Spleen (tissue), 11 donors: Measurements from ENCODE around the gene GLP1R. TPM values are rescaled to one million over a fixed set of nuclear protein-coding genes. Genes with fewer than 3 reads are reported as not detected.

ENCODE experiments used
- DNase-seq: peaks from one replicate; pipeline ENCODE4 v3.0.0-alpha.2; 2020
- H3K27ac ChIP-seq, 8 donors: fragments of 200-600 bp; sonication (generic) in 7 of 8; 1 replicate in 4 of 8; 2 replicates in 4 of 8; pipeline versions ENCODE4 v1.5.0 to v1.8.0; 2016 to 2021; ENCODE audit warnings: inconsistent platforms in 4 of 8, mild to moderate bottlenecking in 4 of 8, moderate library complexity in 1 of 8
- H3K27me3 ChIP-seq, 7 donors: fragments of 200-600 bp; sonication (generic) in 6 of 7; replicated peaks in 1 of 7; 1 replicate in 4 of 7; 2 replicates in 3 of 7; pipeline versions ENCODE4 v1.5.0 to v1.8.0; 2016 to 2021; ENCODE audit warnings: inconsistent platforms in 3 of 7, mild to moderate bottlenecking in 1 of 7
- H3K36me3 ChIP-seq, 6 donors: fragments of 200-600 bp; sonication (generic) in 5 of 6; 1 replicate in 4 of 6; 2 replicates in 2 of 6; pipeline versions ENCODE4 v1.5.0 to v1.8.0; 2016 to 2021; ENCODE audit warnings: inconsistent platforms in 2 of 6
- H3K4me1 ChIP-seq, 6 donors: fragments of 200-600 bp; sonication (generic) in 5 of 6; 1 replicate in 3 of 6; 2 replicates in 3 of 6; pipeline versions ENCODE4 v1.5.0 to v1.8.0; 2016 to 2021; ENCODE audit warnings: inconsistent platforms in 3 of 6
- H3K4me3 ChIP-seq, 8 donors: fragments of 200-600 bp; sonication (generic) in 7 of 8; 1 replicate in 4 of 8; 2 replicates in 4 of 8; pipeline versions ENCODE4 v1.5.0 to v1.8.0; 2016 to 2021; ENCODE audit warnings: inconsistent platforms in 4 of 8, mild to moderate bottlenecking in 4 of 8, moderate library complexity in 2 of 8
- H3K9me3 ChIP-seq, 8 donors: fragments of 200-600 bp; sonication (generic) in 7 of 8; 1 replicate in 4 of 8; 2 replicates in 4 of 8; pipeline versions ENCODE4 v1.5.0 to v1.8.0; 2016 to 2021; ENCODE audit warnings: inconsistent platforms in 4 of 8
- CTCF ChIP-seq, 11 experiments: fragments of 200-600 bp in 7 of 11; fragments of 450-650 bp in 4 of 11; sonication (generic) in 4 of 11; IDR thresholded peaks in 8 of 11; conservative IDR thresholded peaks in 3 of 11; 1 replicate in 7 of 11; 2 replicates in 4 of 11; pipeline versions ENCODE4 v1.4.0 to v1.8.0; 2016 to 2021; ENCODE audit warnings: antibody characterized with exemption in 11 of 11, inconsistent platforms in 4 of 11, mild to moderate bottlenecking in 1 of 11
- POLR2A ChIP-seq, 3 donors: fragments of 450-650 bp; IDR thresholded peaks; one replicate each; pipeline ENCODE4 v1.5.1; 2017; ENCODE audit warnings: antibody characterized with exemption in 3 of 3, mild to moderate bottlenecking in 1 of 3
- POLR2AphosphoS5 ChIP-seq, 3 donors: sonication (generic); formaldehyde crosslinking; IDR thresholded peaks; one replicate each; pipeline ENCODE4 v1.5.1; 2017; ENCODE audit warnings: antibody characterized with exemption in 3 of 3
- WGBS, 5 donors: extraction: QIAGEN DNeasy Blood & Tissue Kit in 3 of 5; methylation state at CpG; one replicate each; pipeline versions ENCODE4 v1.1.5 to v1.1.7; 2013 to 2018; 5-methylcytosine and 5-hydroxymethylcytosine counted together
- intact Hi-C: fragments of 100-400 bp; cut with DNase I; formaldehyde crosslinking; loops from one replicate; pipeline ENCODE4 v1.15.0; 2023; ENCODE audit warnings: low total_unique reads
- polyA plus RNA-seq, 3 donors: library from polyadenylated mRNA; stranded (reverse); fragments of 200-250 nt; gene quantifications; one replicate each; pipeline ENCODE4 v1.2.1, GENCODE V29; 2013
- total RNA-seq, 7 donors: library from RNA; depleted of rRNA in 3 of 7; stranded (reverse); fragments of >200 nt in 3 of 7; fragmentation: NEBNext Ultra II Directional in 4 of 7; extraction: Animal tissue kit (Norgen Biotek cat#: 25700) in 4 of 7; gene quantifications; one replicate each; pipeline versions ENCODE4 v1.1.0 to v1.2.1, GENCODE V29; 2016 to 2021
- donor health status: healthy with polysubstance abuse.
- donor health status: DM: no; HTN: no; CAD: no; lungs with moderate emphysema.
- donor health status: DM: no; HTN: no; CAD: no.
- donor health status: Bipolar disorder and iron deficiency.
- donor health status: healthy.
- donor health status: DM: no; HTN: no; CAD: no.
- donor health status: DM: yes; HTN: yes; CAD: no.

Gene GLP1R
- total and polyA plus RNA-seq, 10 donors, result 0.11 TPM; not detected in 9

GRCh38 chr6:39073471-39074355 lies 25.1 kb downstream of the GLP1R start:
- no peaks in the 10 kb centered on the region for H3K4me1 ChIP-seq
- peaks cover 0 to 5% (median 0%) of the 10 kb centered on the region in 7 donors for H3K27me3 ChIP-seq
- H3K36me3 ChIP-seq, result no peaks in the 10 kb centered on the region
- no peak overlapping the region for H3K4me3 ChIP-seq
- TF ChIP-seq POLR2AphosphoS5 (IDR thresholded peaks at IDR 0.05) (no peak), CTCF (IDR thresholded peaks at IDR 0.05 in 8 of 11, conservative IDR thresholded peaks at IDR 0.05 in 3 of 11) (no peak), POLR2A (IDR thresholded peaks at IDR 0.05) (no peak)
- intact Hi-C loops, result no loop called here
- DNase-seq, result peak; percentile 58
- 80 to 94% (median 90%) methylated on average over 13 to 17 of the region's 17 CpGs for WGBS, 5 donors
- no peaks in the 10 kb centered on the region for H3K9me3 ChIP-seq
- no peak overlapping the region for H3K27ac ChIP-seq

- no peak overlapping the region for H3K4me3 ChIP-seq
- no peaks in the 10 kb centered on the region for H3K9me3 ChIP-seq
These were observed 25.9 kb downstream of the GLP1R start for GRCh38 chr6:39074486-39074885.

GRCh38 chr6:39075010-39075686 lies 26.6 kb downstream of the GLP1R start:
- intact Hi-C loops, result no loop called here
- WGBS, 5 donors, result 61 to 69% (median 67%) methylated on average over 12 of the region's 12 CpGs
- Histone ChIP-seq H3K4me1 (no peaks in the 10 kb centered on the region), H3K27me3 (peaks cover 0 to 12% (median 0%) of the 10 kb centered on the region in 7 donors), H3K9me3 (no peaks in the 10 kb centered on the region), H3K4me3 (no peak overlapping the region), H3K27ac (no peak overlapping the region), H3K36me3 (no peaks in the 10 kb centered on the region)
- TF ChIP-seq CTCF (IDR thresholded peaks at IDR 0.05 in 8 of 11, conservative IDR thresholded peaks at IDR 0.05 in 3 of 11) (no peak), POLR2AphosphoS5 (IDR thresholded peaks at IDR 0.05) (no peak), POLR2A (IDR thresholded peaks at IDR 0.05) (no peak)
- DNase-seq, result no peak

More at GRCh38 chr6:39074486-39074885, 25.9 kb downstream of the GLP1R start:
- intact Hi-C loops, result no loop called here
- DNase-seq, result peak; percentile 33
- Histone ChIP-seq H3K4me1 (no peaks in the 10 kb centered on the region), H3K27ac (no peak overlapping the region), H3K36me3 (no peaks in the 10 kb centered on the region), H3K27me3 (peaks cover 0 to 8% (median 0%) of the 10 kb centered on the region in 7 donors)
- 67 to 84% (median 78%) methylated on average over 9 of the region's 9 CpGs for WGBS, 5 donors
- TF ChIP-seq CTCF (IDR thresholded peaks at IDR 0.05 in 8 of 11, conservative IDR thresholded peaks at IDR 0.05 in 3 of 11), result no peak
- no peak for TF ChIP-seq POLR2A (IDR thresholded peaks at IDR 0.05)
- no peak for TF ChIP-seq POLR2AphosphoS5 (IDR thresholded peaks at IDR 0.05)
